A673 (cell line): ENCODE data around the gene STUM.

Experiments used
- EZH2 ChIP-seq: fragments of 200-600 bp; sonication (generic); IDR thresholded peaks from 2 replicates; pipeline ENCODE4 v1.6.1; 2017; ENCODE audit warnings: borderline replicate concordance, low read depth, mild to moderate bottlenecking, mixed read lengths, antibody characterized with exemption, low read length; ENCODE audit not compliant: poor library complexity, severe bottlenecking
- TF ChIP-seq, protein P1 (sequence below): fragments of 300-800, 200-600 bp; sonication (generic); conservative IDR thresholded peaks from 2 replicates; pipeline ENCODE4 v1.5.1; 2017; ENCODE audit warnings: low read depth, mild to moderate bottlenecking, antibody characterized with exemption, low read length, moderate library complexity, mixed read lengths

DNA sequence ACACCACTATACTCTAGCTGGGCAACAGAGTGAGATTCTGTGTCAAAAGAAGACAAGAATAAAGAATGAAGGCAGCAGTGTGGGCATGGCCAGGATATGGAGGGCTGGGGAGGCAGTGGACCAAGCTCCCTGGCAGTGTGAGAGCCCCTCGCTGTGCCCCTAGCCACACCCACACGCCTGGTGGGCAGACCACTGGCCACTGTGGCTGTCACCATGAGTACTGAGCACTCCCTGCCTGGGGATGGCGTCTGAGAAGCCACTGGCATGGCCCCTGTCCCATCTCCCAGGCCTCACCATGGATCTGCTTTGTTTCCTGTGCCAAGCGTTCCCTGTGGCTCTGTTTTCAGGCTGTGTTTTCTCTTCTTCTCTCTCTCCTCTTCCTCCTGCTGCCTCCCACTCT, 51.7 kb downstream of the STUM start:
- TF ChIP-seq, protein P1, sequence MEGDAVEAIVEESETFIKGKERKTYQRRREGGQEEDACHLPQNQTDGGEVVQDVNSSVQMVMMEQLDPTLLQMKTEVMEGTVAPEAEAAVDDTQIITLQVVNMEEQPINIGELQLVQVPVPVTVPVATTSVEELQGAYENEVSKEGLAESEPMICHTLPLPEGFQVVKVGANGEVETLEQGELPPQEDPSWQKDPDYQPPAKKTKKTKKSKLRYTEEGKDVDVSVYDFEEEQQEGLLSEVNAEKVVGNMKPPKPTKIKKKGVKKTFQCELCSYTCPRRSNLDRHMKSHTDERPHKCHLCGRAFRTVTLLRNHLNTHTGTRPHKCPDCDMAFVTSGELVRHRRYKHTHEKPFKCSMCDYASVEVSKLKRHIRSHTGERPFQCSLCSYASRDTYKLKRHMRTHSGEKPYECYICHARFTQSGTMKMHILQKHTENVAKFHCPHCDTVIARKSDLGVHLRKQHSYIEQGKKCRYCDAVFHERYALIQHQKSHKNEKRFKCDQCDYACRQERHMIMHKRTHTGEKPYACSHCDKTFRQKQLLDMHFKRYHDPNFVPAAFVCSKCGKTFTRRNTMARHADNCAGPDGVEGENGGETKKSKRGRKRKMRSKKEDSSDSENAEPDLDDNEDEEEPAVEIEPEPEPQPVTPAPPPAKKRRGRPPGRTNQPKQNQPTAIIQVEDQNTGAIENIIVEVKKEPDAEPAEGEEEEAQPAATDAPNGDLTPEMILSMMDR = no peak
- no peak for TF ChIP-seq EZH2
